Caco-2 (cell line): Measurements from ENCODE around the gene SLC38A11. TPM values are rescaled to one million over a fixed set of nuclear protein-coding genes. Genes with fewer than 3 reads are reported as not detected.

Experiments
- BruUV-seq: library from RNA; stranded (reverse); fragments of 400-500 nt; replicated peaks from 2 replicates; lab custom pipeline; 2021; lab: Mats Ljungman, UMichigan
- CTCF ChIA-PET: fragments of 300-600 bp; sonication (Branson Sonifier 250); formaldehyde crosslinking; loops from one replicate; lab custom pipeline; 2022; ENCODE audit warnings: antibody characterized with exemption; lab: Charles Lee
- POLR2A ChIA-PET: fragments of 300-600 bp; sonication (Branson Sonifier 250); formaldehyde crosslinking; loops from one replicate; lab custom pipeline; 2022; ENCODE audit warnings: antibody characterized with exemption; lab: Charles Lee
- DNase-seq, 2 experiments: peaks; one replicate each; pipeline versions ENCODE4 v3.0.0 to v3.0.0-alpha.2; 2020 to 2022
- H3K27me3 ChIP-seq: replicated peaks from 2 replicates; pipeline ENCODE4 v1.6.0; 2011; ENCODE audit warnings: low read length; ENCODE audit not compliant: control insufficient read depth, insufficient read depth
- H3K36me3 ChIP-seq: 2 replicates; pipeline ENCODE4 v1.5.1; 2011; ENCODE audit warnings: low read length; ENCODE audit not compliant: control insufficient read depth, insufficient read depth
- H3K4me1 ChIP-seq: fragments of 250-450 bp; sonication (Bioruptor Pico); 2 replicates; pipeline ENCODE4 v1.5.1; 2020; ENCODE audit warnings: mild to moderate bottlenecking
- H3K4me3 ChIP-seq: 2 replicates; pipeline ENCODE4 v1.5.1; 2011; ENCODE audit warnings: low read depth, mild to moderate bottlenecking, control low read depth, low read length
- H3K9me3 ChIP-seq: fragments of 250-450 bp; sonication (Bioruptor Pico); 2 replicates; pipeline ENCODE4 v1.5.1; 2020; ENCODE audit warnings: mild to moderate bottlenecking, moderate library complexity
- H3K27ac Mint-ChIP-seq: one replicate; pipeline ENCODE4 v1.8.0; 2022; ENCODE audit warnings: mixed read lengths; ENCODE audit not compliant: unreplicated experiment
- H3K27me3 Mint-ChIP-seq: one replicate; pipeline ENCODE4 v1.8.0; 2022; ENCODE audit warnings: mixed read lengths; ENCODE audit not compliant: insufficient read depth, unreplicated experiment
- H3K36me3 Mint-ChIP-seq: one replicate; pipeline ENCODE4 v1.8.0; 2022; ENCODE audit warnings: mild to moderate bottlenecking, mixed read lengths; ENCODE audit not compliant: insufficient read depth, unreplicated experiment
- H3K4me1 Mint-ChIP-seq: one replicate; pipeline ENCODE4 v1.8.0; 2022; ENCODE audit warnings: low read depth, mixed read lengths; ENCODE audit not compliant: unreplicated experiment
- H3K4me3 Mint-ChIP-seq: one replicate; pipeline ENCODE4 v1.8.0; 2022; ENCODE audit warnings: mild to moderate bottlenecking, moderate library complexity, mixed read lengths; ENCODE audit not compliant: unreplicated experiment
- H3K9me3 Mint-ChIP-seq: one replicate; pipeline ENCODE4 v1.8.0; 2022; ENCODE audit warnings: mixed read lengths; ENCODE audit not compliant: unreplicated experiment
- intact Hi-C: fragments of 100-400 bp; cut with micrococcal nuclease; formaldehyde crosslinking; loops from one replicate; pipeline ENCODE4 v1.10.0; 2022; ENCODE audit not compliant: unreplicated experiment
- total RNA-seq: library from RNA; stranded (reverse); gene quantifications from 2 replicates; pipeline ENCODE4 v1.2.3, GENCODE V29; 2022
- TF ChIP-seq, protein P1 (sequence below), 2 experiments: fragments of 200-600 bp in 1 of 2; IDR thresholded peaks; 1 replicate in 1 of 2; 2 replicates in 1 of 2; pipeline versions ENCODE4 v1.5.1 to v1.8.0; 2011 to 2022; ENCODE audit warnings: antibody characterized with exemption in 1 of 2, control low read depth in 1 of 2, inconsistent platforms in 1 of 2, low read depth in 1 of 2, low read length in 1 of 2, mild to moderate bottlenecking in 1 of 2, moderate library complexity in 1 of 2; ENCODE audit not compliant: insufficient read depth in 1 of 2, severe bottlenecking in 1 of 2, unreplicated experiment in 1 of 2

SLC38A11 gene
- total RNA-seq, 1 experiment from 2014 or later: 1.6 TPM

DNA sequence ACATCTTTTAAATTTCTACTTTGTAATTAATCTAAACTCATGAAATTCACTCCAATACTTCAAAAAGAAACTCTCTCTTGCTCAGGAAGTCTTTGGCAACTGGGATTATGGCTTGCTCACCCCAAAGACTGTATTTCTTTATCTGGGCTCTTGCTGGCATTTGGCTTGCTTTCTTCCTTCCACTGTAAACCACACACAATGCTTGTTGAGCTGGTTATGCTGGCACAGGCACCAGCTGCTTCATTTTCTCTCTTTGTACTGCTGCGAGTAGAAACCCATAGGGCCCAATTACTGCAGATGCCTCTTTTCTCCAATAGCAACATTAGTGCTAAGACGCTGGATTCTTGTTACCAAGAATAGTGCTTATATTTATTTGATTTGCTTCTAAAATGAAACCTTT lies 51.4 kb downstream of the SLC38A11 start:
- no peaks in the 10 kb centered on the region for H3K36me3 Mint-ChIP-seq
- H3K4me3 Mint-ChIP-seq: no peak overlapping the region
- H3K4me1 Mint-ChIP-seq: peaks cover 3% of the 10 kb centered on the region
- no peaks in the 10 kb centered on the region for H3K36me3 ChIP-seq
- ChIA-PET CTCF (interaction anchor here (1.4 kb wide), 1 partner anchor 62 kb away, joined by 3 read pairs; the partner anchor contains the start of gene COBLL1), POLR2A (interaction anchor here (1.5 kb wide), 1 partner anchor 62 kb away, joined by 4 read pairs; the partner anchor contains the start of gene COBLL1)
- no peaks in the 10 kb centered on the region for H3K27me3 ChIP-seq
- no peak for DNase-seq
- H3K4me3 ChIP-seq: no peak overlapping the region
- no TSS peak for BruUV-seq
- H3K27ac Mint-ChIP-seq: no peak overlapping the region
- intact Hi-C loops: no loop called here
- 0 out of 2 replicates have a peak, but pooled peaks cover 3% of the 10 kb centered on the region for H3K9me3 ChIP-seq
- TF ChIP-seq, protein P1, sequence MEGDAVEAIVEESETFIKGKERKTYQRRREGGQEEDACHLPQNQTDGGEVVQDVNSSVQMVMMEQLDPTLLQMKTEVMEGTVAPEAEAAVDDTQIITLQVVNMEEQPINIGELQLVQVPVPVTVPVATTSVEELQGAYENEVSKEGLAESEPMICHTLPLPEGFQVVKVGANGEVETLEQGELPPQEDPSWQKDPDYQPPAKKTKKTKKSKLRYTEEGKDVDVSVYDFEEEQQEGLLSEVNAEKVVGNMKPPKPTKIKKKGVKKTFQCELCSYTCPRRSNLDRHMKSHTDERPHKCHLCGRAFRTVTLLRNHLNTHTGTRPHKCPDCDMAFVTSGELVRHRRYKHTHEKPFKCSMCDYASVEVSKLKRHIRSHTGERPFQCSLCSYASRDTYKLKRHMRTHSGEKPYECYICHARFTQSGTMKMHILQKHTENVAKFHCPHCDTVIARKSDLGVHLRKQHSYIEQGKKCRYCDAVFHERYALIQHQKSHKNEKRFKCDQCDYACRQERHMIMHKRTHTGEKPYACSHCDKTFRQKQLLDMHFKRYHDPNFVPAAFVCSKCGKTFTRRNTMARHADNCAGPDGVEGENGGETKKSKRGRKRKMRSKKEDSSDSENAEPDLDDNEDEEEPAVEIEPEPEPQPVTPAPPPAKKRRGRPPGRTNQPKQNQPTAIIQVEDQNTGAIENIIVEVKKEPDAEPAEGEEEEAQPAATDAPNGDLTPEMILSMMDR (IDR thresholded peaks at IDR 0.05; ENCODE audit: insufficient read depth in 1 of 2, low read depth in 1 of 2, low read length in 1 of 2, severe bottlenecking in 1 of 2, unreplicated experiment in 1 of 2): no peak
- H3K9me3 Mint-ChIP-seq: peaks cover 8% of the 10 kb centered on the region
- H3K4me1 ChIP-seq: peaks cover 11% of the 10 kb centered on the region
- no peaks in the 10 kb centered on the region for H3K27me3 Mint-ChIP-seq

DNA sequence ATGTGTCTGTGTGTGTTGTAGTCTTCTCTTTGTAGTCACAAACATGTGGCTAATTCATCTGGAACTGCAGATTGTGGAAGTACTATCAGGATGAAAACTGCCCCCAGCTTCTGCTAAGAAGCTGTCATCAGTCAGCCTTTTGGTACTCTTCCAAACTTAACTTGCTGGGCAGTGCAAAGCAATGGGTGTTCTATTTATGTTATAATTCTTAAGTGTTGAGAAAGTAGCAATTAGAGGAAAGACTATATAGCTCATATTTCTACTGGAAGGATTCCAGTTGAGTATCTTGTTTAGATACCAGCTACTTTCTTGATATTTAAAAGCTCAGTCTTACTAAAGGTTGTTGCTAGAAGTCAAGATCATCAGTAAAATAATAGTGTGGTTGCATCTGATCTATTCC lies 52.1 kb downstream of the SLC38A11 start:
- POLR2A ChIA-PET: interaction anchor here (1.5 kb wide), 1 partner anchor 61 kb away, joined by 4 read pairs; the partner anchor contains the start of gene COBLL1
- intact Hi-C loops: no loop called here

DNA sequence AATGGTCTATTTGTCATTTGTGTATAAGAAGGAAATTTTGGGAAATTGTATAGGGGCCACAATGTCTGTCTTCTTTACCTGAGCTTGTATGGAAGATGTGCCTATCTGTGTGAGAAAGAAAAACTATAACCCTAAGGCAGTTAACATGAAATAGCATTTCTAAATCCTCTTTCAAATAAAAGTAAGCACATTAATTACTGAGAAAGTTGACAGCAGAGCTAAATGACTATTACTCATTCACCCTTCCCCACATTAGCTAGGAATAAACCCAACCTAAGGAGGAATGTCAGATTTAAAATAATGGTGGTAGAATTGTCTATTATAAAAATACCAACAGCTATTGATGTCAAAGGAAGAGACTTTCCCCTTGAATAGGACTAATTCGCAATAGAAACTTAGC lies 56.2 kb downstream of the SLC38A11 start:
- intact Hi-C loops: no loop called here
- H3K27ac Mint-ChIP-seq: peak overlapping the region; percentile 72
- TSS peak; percentile 65 for BruUV-seq

More for the DNA sequence above, 52.1 kb downstream of the SLC38A11 start:
- CTCF ChIA-PET: no interaction called here
- no peak for DNase-seq
- no peaks in the 10 kb centered on the region for H3K27me3 Mint-ChIP-seq
- peaks cover 8% of the 10 kb centered on the region for H3K9me3 Mint-ChIP-seq
- BruUV-seq: no TSS peak
- H3K27ac Mint-ChIP-seq: no peak overlapping the region
- TF ChIP-seq, protein P1 (IDR thresholded peaks at IDR 0.05; ENCODE audit: insufficient read depth in 1 of 2, low read depth in 1 of 2, low read length in 1 of 2, severe bottlenecking in 1 of 2, unreplicated experiment in 1 of 2): no peak
- Histone ChIP-seq H3K36me3 (no peaks in the 10 kb centered on the region), H3K27me3 (no peaks in the 10 kb centered on the region), H3K9me3 (0 out of 2 replicates have a peak, but pooled peaks cover 3% of the 10 kb centered on the region), H3K4me3 (no peak overlapping the region), H3K4me1 (peaks cover 10% of the 10 kb centered on the region)
- no peaks in the 10 kb centered on the region for H3K36me3 Mint-ChIP-seq
- peaks cover 10% of the 10 kb centered on the region for H3K4me1 Mint-ChIP-seq
- H3K4me3 Mint-ChIP-seq: no peak overlapping the region

More for the DNA sequence above, 56.2 kb downstream of the SLC38A11 start:
- Histone ChIP-seq H3K36me3 (no peaks in the 10 kb centered on the region), H3K4me1 (peaks cover 34% of the 10 kb centered on the region), H3K4me3 (no peak overlapping the region), H3K9me3 (0 out of 2 replicates have a peak, but pooled peaks cover 3% of the 10 kb centered on the region), H3K27me3 (no peaks in the 10 kb centered on the region)
- Mint-ChIP-seq H3K36me3 (peaks cover 4% of the 10 kb centered on the region), H3K4me3 (peak overlapping the region; percentile 65), H3K9me3 (peaks cover 18% of the 10 kb centered on the region), H3K27me3 (no peaks in the 10 kb centered on the region), H3K4me1 (peaks cover 26% of the 10 kb centered on the region)
- ChIA-PET CTCF (no interaction called here), POLR2A (no interaction called here)
- TF ChIP-seq, protein P1 (IDR thresholded peaks at IDR 0.05; ENCODE audit: insufficient read depth in 1 of 2, low read depth in 1 of 2, low read length in 1 of 2, severe bottlenecking in 1 of 2, unreplicated experiment in 1 of 2): no peak
- DNase-seq: no peak
